Loucy (cell line): ENCODE measurements around the gene SYT8.

ENCODE experiments used
- H2AFZ ChIP-seq: fragments of 200-600 bp; sonication (generic); 2 replicates; pipeline ENCODE4 v1.6.0; 2016; ENCODE audit warnings: antibody characterized with exemption, mild to moderate bottlenecking, low read length, moderate library complexity
- H3F3A ChIP-seq: fragments of 200-600 bp; 2 replicates; pipeline ENCODE4 v1.6.0; 2016; ENCODE audit warnings: antibody characterized with exemption, low read depth, mild to moderate bottlenecking
- H3K27me3 ChIP-seq: fragments of 200-600 bp; sonication (generic); 2 replicates; pipeline ENCODE4 v1.6.1; 2014; ENCODE audit warnings: low read length, mild to moderate bottlenecking; ENCODE audit not compliant: insufficient read depth, poor library complexity, severe bottlenecking
- H3K36me3 ChIP-seq: fragments of 200-600 bp; sonication (generic); 2 replicates; pipeline ENCODE4 v1.6.1; 2016; ENCODE audit warnings: low read length; ENCODE audit not compliant: insufficient read depth
- H3K4me1 ChIP-seq: fragments of 200-600 bp; sonication (generic); 2 replicates; pipeline ENCODE4 v1.5.1; 2014; ENCODE audit warnings: low read length, mild to moderate bottlenecking; ENCODE audit not compliant: insufficient read depth, poor library complexity, severe bottlenecking
- H3K4me2 ChIP-seq: fragments of 200-600 bp; sonication (generic); 2 replicates; pipeline ENCODE4 v1.6.0; 2014; ENCODE audit warnings: antibody characterized with exemption, low read length, low read depth, mild to moderate bottlenecking; ENCODE audit not compliant: poor library complexity, severe bottlenecking
- H3K4me3 ChIP-seq: fragments of 200-600 bp; sonication (generic); 2 replicates; pipeline ENCODE4 v1.5.1; 2014; ENCODE audit warnings: low read length, mild to moderate bottlenecking, mixed read lengths; ENCODE audit not compliant: poor library complexity, severe bottlenecking
- H3K79me2 ChIP-seq: fragments of 200-600 bp; sonication (generic); 2 replicates; pipeline ENCODE4 v1.6.1; 2014; ENCODE audit warnings: low read length; ENCODE audit not compliant: insufficient read depth
- H3K9ac ChIP-seq: fragments of 200-600 bp; sonication (generic); 2 replicates; pipeline ENCODE4 v1.6.0; 2014; ENCODE audit warnings: mild to moderate bottlenecking, low read depth, low read length, moderate library complexity; ENCODE audit not compliant: poor library complexity, severe bottlenecking
- H3K9me2 ChIP-seq: fragments of 200-600 bp; sonication (generic); replicated peaks from 2 replicates; pipeline ENCODE4 v1.6.1; 2016; ENCODE audit warnings: low read depth, low read length, mixed read lengths
- H3K9me3 ChIP-seq: fragments of 200-600 bp; sonication (generic); 2 replicates; pipeline ENCODE4 v1.6.1; 2014; ENCODE audit warnings: mild to moderate bottlenecking, antibody characterized with exemption, low read length, low read depth; ENCODE audit not compliant: insufficient read depth
- H4K20me1 ChIP-seq: fragments of 200-600 bp; sonication (generic); 2 replicates; pipeline ENCODE4 v1.6.0; 2014; ENCODE audit warnings: antibody characterized with exemption, low read length, mild to moderate bottlenecking; ENCODE audit not compliant: insufficient read depth, poor library complexity, severe bottlenecking
- CTCF ChIP-seq: fragments of 200-600 bp; sonication (generic); conservative IDR thresholded peaks from 2 replicates; pipeline ENCODE4 v1.5.1; 2014; ENCODE audit warnings: mild to moderate bottlenecking, antibody characterized with exemption, low read length
- EZH2phosphoT487 ChIP-seq: fragments of 200-600 bp; IDR thresholded peaks from 2 replicates; pipeline ENCODE4 v1.6.1; 2018; ENCODE audit warnings: antibody characterized with exemption, mild to moderate bottlenecking, moderate library complexity, borderline replicate concordance

Gene SYT8

GRCh38 chr11:1817511-1817910 lies 17.3 kb upstream of the SYT8 start:
- Histone ChIP-seq H3F3A (no peaks in the 10 kb centered on the region), H3K4me2 (no peak overlapping the region), H4K20me1 (no peaks in the 10 kb centered on the region), H3K27me3 (no peaks in the 10 kb centered on the region), H3K79me2 (no peaks in the 10 kb centered on the region), H3K9me2 (no peaks in the 10 kb centered on the region), H3K9ac (no peak overlapping the region), H3K9me3 (peaks cover 6% of the 10 kb centered on the region; the same call in 1 of the 2 replicates), H3K36me3 (no peaks in the 10 kb centered on the region), H2AFZ (no peak overlapping the region), H3K4me3 (no peak overlapping the region), H3K4me1 (no peaks in the 10 kb centered on the region)
- no peak for TF ChIP-seq CTCF
- TF ChIP-seq EZH2phosphoT487: no peak

- no peak for TF ChIP-seq CTCF
- TF ChIP-seq EZH2phosphoT487: no peak
- Histone ChIP-seq H3F3A (no peaks in the 10 kb centered on the region), H3K27me3 (no peaks in the 10 kb centered on the region), H3K4me3 (no peak overlapping the region), H3K9me3 (peaks cover 6% of the 10 kb centered on the region; the same call in 1 of the 2 replicates), H3K4me1 (no peaks in the 10 kb centered on the region), H3K4me2 (no peak overlapping the region), H3K9me2 (no peaks in the 10 kb centered on the region), H3K79me2 (no peaks in the 10 kb centered on the region), H3K36me3 (no peaks in the 10 kb centered on the region), H4K20me1 (no peaks in the 10 kb centered on the region), H3K9ac (no peak overlapping the region), H2AFZ (no peak overlapping the region)
Measured at GRCh38 chr11:1819074-1819473, 15.7 kb upstream of the SYT8 start.

- Histone ChIP-seq H3K4me2 (no peak overlapping the region), H2AFZ (no peak overlapping the region), H3K9ac (no peak overlapping the region), H4K20me1 (no peaks in the 10 kb centered on the region), H3K9me3 (peaks cover 6% of the 10 kb centered on the region; the same call in 1 of the 2 replicates), H3K4me3 (no peak overlapping the region), H3K4me1 (no peaks in the 10 kb centered on the region), H3K27me3 (no peaks in the 10 kb centered on the region), H3K9me2 (no peaks in the 10 kb centered on the region), H3F3A (no peaks in the 10 kb centered on the region), H3K79me2 (no peaks in the 10 kb centered on the region), H3K36me3 (no peaks in the 10 kb centered on the region)
- TF ChIP-seq CTCF (no peak), EZH2phosphoT487 (no peak)
Measured at GRCh38 chr11:1820463-1821325, 14.1 kb upstream of the SYT8 start.
